BLaER1 treated with 17β-estradiol and CSF1 and Interleukin-3, amounts not matched to agents 10 nM and 100 nM (cell line): ENCODE results near the gene OPN3.

Experiments used
- H3K27ac ChIP-seq, 11 experiments: shearing (Covaris generic); formaldehyde crosslinking; 2 replicates each; pipeline ENCODE4 v1.8.1; 2022
- H3K27me3 ChIP-seq, 11 experiments: shearing (Covaris generic); formaldehyde crosslinking; 2 replicates each; pipeline ENCODE4 v1.8.1; 2022
- H3K36me3 ChIP-seq, 11 experiments: shearing (Covaris generic); formaldehyde crosslinking; 2 replicates each; pipeline ENCODE4 v1.8.1; 2022
- H3K4me1 ChIP-seq, 10 experiments: shearing (Covaris generic); formaldehyde crosslinking; 2 replicates each; pipeline ENCODE4 v1.8.1; 2022
- H3K4me2 ChIP-seq, 11 experiments: shearing (Covaris generic); formaldehyde crosslinking; 2 replicates each; pipeline ENCODE4 v1.8.1; 2022
- H3K4me3 ChIP-seq, 10 experiments: shearing (Covaris generic); formaldehyde crosslinking; 2 replicates each; pipeline ENCODE4 v1.8.1; 2022
- H3K9ac ChIP-seq, 11 experiments: shearing (Covaris generic); formaldehyde crosslinking; 2 replicates each; pipeline ENCODE4 v1.8.1; 2022
- H3K9me3 ChIP-seq, 11 experiments: shearing (Covaris generic); formaldehyde crosslinking; replicated peaks in 1 of 11; 2 replicates each; pipeline ENCODE4 v1.8.1; 2022
- H4K20me1 ChIP-seq, 11 experiments: shearing (Covaris generic); formaldehyde crosslinking; 2 replicates each; pipeline ENCODE4 v1.8.1; 2022
- Cebpa-rat ChIP-seq, 11 experiments: shearing (Covaris generic); IDR thresholded peaks; 2 replicates each; pipeline ENCODE4 v1.8.1; 2022

OPN3 gene

GRCh38 chr1:241610056-241610815 is 29.9 kb downstream of the OPN3 start:
- Histone ChIP-seq H3K27ac (no peak overlapping the region), H3K36me3 (peaks cover 0 to 19% (median 0%) of the 10 kb centered on the region in 11 experiments; a peak in 8 of 22 replicates), H3K9me3 (no peaks in the 10 kb centered on the region), H3K4me3 (no peak overlapping the region), H4K20me1 (peaks cover 0 to 11% (median 0%) of the 10 kb centered on the region in 11 experiments; a peak in 1 of 22 replicates), H3K27me3 (no peaks in the 10 kb centered on the region), H3K4me1 (peaks cover 0 to 44% (median 24%) of the 10 kb centered on the region in 10 experiments; a peak in 17 of 20 replicates), H3K9ac (no peak overlapping the region), H3K4me2 (no peak overlapping the region)
- no peak for TF ChIP-seq Cebpa-rat (IDR thresholded peaks at IDR 0.05)

DNA sequence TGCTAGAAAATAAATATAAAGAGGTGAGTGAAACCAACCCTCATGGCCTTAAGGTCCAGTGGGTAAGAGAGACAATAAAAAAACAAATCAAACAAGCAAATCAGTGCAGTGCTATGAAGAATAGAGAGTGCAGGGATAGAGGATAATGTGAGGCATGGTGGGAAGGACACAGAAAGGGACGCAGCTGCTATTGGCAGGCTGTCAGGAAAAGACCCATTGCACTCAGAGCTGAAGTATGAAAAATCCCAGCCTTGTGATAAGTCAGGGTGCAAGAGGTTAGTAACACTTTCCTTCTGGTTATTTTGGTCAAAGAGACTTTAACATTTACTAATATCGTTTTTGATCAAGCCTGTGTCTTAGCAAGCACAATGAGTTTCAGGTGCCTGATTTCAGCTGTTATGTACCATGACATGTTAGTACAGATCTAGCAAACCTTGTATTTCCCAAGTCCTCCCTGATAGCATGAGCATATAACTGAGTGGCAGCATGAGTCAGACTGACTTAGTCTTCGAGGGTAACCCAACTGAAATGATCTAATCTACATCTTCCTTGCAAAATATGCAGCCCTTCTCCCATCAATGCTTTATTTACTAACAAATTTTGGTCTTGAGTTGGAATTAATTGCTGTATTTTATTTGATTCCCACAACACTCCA is 31.7 kb downstream of the OPN3 start:
- H3K9me3 ChIP-seq, result no peaks in the 10 kb centered on the region
- H3K4me1 ChIP-seq, result peaks cover 0 to 54% (median 27%) of the 10 kb centered on the region in 10 experiments; a peak in 17 of 20 replicates
- no peak for TF ChIP-seq Cebpa-rat (IDR thresholded peaks at IDR 0.05)

DNA sequence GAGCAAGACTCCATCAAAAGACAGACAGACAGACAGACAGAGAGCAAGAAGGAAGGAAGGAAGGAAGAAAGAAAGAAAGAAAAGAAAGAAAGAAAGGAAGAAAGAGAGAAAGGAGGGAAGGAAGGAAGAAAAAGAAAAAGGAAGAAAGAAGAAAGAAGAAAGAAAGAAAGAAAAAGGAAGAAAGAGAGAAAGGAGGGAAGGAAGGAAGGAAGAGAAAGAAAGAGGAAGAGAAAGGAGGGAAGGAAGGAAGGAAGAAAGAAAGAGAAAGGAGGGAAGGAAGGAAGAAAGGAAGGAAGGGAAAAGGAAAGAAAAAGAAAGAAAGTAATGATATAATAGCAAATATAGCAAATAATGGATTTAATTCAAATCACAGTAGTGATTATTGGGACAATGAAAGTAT is 32.7 kb downstream of the OPN3 start:
- Histone ChIP-seq H3K27ac (no peak overlapping the region), H3K27me3 (no peaks in the 10 kb centered on the region), H3K9ac (no peak overlapping the region), H3K4me3 (no peak overlapping the region), H3K36me3 (peaks cover 0 to 46% (median 24%) of the 10 kb centered on the region in 11 experiments; a peak in 17 of 22 replicates), H3K9me3 (no peaks in the 10 kb centered on the region), H4K20me1 (peaks cover 0 to 11% (median 0%) of the 10 kb centered on the region in 11 experiments; a peak in 1 of 22 replicates), H3K4me2 (no peak overlapping the region), H3K4me1 (peaks cover 0 to 60% (median 22%) of the 10 kb centered on the region in 10 experiments; a peak in 17 of 20 replicates)
- TF ChIP-seq Cebpa-rat (IDR thresholded peaks at IDR 0.05), result no peak

More for the DNA sequence above, 31.7 kb downstream of the OPN3 start:
- Histone ChIP-seq H3K9ac (no peak overlapping the region), H3K27ac (no peak overlapping the region; a peak in 1 of 22 replicates), H3K36me3 (peaks cover 0 to 36% (median 14%) of the 10 kb centered on the region in 11 experiments; a peak in 16 of 22 replicates), H3K4me2 (no peak overlapping the region), H4K20me1 (peaks cover 0 to 11% (median 0%) of the 10 kb centered on the region in 11 experiments; a peak in 1 of 22 replicates), H3K27me3 (no peaks in the 10 kb centered on the region), H3K4me3 (no peak overlapping the region)

DNA sequence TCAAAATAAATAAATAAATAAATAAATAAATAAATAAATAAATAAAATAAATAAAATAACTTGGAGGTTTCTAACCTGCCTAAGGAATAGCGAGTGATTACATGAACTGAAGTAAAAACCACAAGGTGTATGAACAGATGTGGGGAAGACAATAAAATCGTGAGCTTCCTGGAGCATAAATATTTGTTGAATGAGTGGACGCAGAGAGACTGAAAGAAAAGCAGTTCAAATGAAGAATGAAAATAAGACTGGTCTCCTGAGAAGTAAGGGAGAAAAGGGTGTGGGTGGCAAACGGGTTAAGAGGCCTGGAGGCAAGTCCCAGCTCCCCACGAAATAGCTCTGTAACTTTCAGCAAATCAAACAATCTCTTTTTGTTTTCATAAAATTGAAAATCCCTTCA is 33.6 kb downstream of the OPN3 start:
- Histone ChIP-seq H3K36me3 (peaks cover 0 to 55% (median 34%) of the 10 kb centered on the region in 11 experiments; a peak in 18 of 22 replicates), H3K9me3 (no peaks in the 10 kb centered on the region; a peak in 1 of 22 replicates), H3K9ac (no peak overlapping the region), H3K27ac (no peak overlapping the region), H3K4me1 (peaks cover 0 to 56% (median 12%) of the 10 kb centered on the region in 10 experiments; a peak in 15 of 20 replicates), H3K4me2 (no peak overlapping the region), H4K20me1 (peaks cover 0 to 11% (median 0%) of the 10 kb centered on the region in 11 experiments; a peak in 1 of 22 replicates), H3K4me3 (no peak overlapping the region), H3K27me3 (no peaks in the 10 kb centered on the region)
- TF ChIP-seq Cebpa-rat (IDR thresholded peaks at IDR 0.05), result no peak

DNA sequence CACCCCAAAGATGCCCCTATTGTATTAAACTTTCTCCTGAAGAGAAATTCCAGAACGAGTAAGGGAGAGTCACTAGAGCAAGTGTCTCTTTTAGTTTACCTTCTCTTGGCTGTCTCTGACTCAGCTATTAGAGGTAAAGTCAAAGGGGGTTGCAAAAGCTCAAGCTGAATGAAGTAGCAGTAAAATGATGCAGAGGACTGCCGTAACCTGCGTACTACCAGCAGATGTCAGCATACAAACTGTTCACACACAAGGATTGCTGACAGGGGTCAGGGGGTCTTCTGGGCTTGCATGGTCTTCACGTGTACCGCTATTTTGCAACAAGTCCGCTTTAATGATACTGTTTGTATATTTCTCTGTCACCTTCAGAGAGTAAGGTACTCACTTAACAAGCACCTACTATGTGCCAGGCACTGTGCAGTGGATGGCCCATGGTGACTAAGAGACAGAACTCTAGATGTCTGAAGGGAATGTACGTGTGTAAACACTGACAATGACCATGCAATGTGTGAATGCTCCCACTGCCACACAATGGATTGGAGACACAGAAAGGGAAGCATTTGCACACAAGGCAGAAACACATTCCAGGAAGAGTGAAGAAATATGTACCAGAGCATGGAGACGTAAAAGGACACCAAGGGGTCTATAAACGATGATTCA is 34.9 kb downstream of the OPN3 start:
- no peak overlapping the region for H3K9ac ChIP-seq
- TF ChIP-seq Cebpa-rat (IDR thresholded peaks at IDR 0.05), result no peak
- H3K4me2 ChIP-seq, result peak overlapping the region in 1 of 11 experiments; percentile 40; a peak in 2 of 22 replicates
- H4K20me1 ChIP-seq, result peaks cover 0 to 11% (median 0%) of the 10 kb centered on the region in 11 experiments; a peak in 1 of 22 replicates
- peaks cover 0 to 68% (median 44%) of the 10 kb centered on the region in 11 experiments; a peak in 18 of 22 replicates for H3K36me3 ChIP-seq
- no peak overlapping the region for H3K27ac ChIP-seq
- H3K4me3 ChIP-seq, result no peak overlapping the region
- H3K4me1 ChIP-seq, result peaks cover 0 to 59% (median 12%) of the 10 kb centered on the region in 10 experiments; a peak in 14 of 20 replicates
- H3K27me3 ChIP-seq, result no peaks in the 10 kb centered on the region
- H3K9me3 ChIP-seq, result no peaks in the 10 kb centered on the region; a peak in 1 of 22 replicates

DNA sequence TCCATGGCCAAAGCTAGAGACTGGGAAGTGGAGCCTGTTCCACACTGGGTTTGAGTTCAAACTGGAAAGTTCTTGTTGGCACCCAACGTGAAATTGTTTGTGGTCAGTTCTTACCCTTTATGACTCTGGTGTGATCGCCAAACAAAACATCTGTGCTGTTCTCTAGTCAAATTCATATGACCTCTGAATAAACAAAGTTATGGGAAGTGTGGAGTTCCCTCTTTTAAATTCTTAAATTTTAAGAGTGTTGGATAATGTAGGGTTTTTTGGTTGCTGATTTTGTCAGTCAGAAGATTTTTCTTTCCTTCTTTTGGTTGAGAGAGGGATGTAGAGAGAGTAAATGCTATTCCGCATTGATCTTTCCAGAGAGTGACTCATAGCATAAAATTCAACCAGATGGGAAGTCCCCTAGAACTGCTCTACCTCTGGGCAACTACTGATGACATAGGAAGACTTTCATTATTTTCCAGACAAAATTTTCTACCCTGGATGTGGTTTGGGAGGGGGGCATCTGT is 36.4 kb downstream of the OPN3 start:
- peak overlapping the region in 2 of 11 experiments; percentile 74 to 77; a peak in 4 of 22 replicates for H3K4me2 ChIP-seq

DNA sequence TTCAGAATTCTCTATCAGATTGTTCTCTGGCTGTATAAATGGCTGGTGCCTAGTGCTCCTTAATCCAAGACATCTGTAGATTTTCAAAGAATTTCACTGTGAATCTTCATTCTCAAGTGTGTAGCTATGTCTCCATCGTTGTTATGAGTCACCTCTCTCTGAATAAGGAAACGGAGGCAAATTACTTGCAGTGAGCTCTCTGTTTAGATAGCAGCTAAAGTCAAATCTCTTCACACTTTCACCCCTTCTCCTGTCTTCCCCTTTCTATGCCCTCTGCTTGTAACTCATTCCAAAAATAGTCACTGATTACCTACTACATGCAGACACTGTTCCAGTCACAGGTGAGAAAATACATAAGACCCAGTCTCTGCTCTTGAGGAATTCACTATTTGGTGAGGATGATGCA is 39.7 kb downstream of the OPN3 start:
- H3K4me2 ChIP-seq, result peak overlapping the region in 3 of 11 experiments; percentile 1 to 34 (median 10); a peak in 2 of 22 replicates
- H3K27me3 ChIP-seq, result no peaks in the 10 kb centered on the region
- no peaks in the 10 kb centered on the region for H4K20me1 ChIP-seq
- H3K36me3 ChIP-seq, result peaks cover 0 to 73% (median 54%) of the 10 kb centered on the region in 11 experiments; a peak in 19 of 22 replicates
- no peak overlapping the region for H3K9ac ChIP-seq
- peaks cover 24 to 60% (median 33%) of the 10 kb centered on the region in 10 experiments for H3K4me1 ChIP-seq
- no peaks in the 10 kb centered on the region; a peak in 1 of 22 replicates for H3K9me3 ChIP-seq
- H3K4me3 ChIP-seq, result no peak overlapping the region
- TF ChIP-seq Cebpa-rat (IDR thresholded peaks at IDR 0.05), result no peak
- H3K27ac ChIP-seq, result peak overlapping the region in 1 of 11 experiments; percentile 8; a peak in 1 of 22 replicates

More for the DNA sequence above, 36.4 kb downstream of the OPN3 start:
- Histone ChIP-seq H3K9me3 (no peaks in the 10 kb centered on the region; a peak in 1 of 22 replicates), H3K27me3 (no peaks in the 10 kb centered on the region), H3K4me1 (peaks cover 0 to 58% (median 12%) of the 10 kb centered on the region in 10 experiments; a peak in 14 of 20 replicates), H3K9ac (peak overlapping the region in 1 of 11 experiments; percentile 1; a peak in 1 of 22 replicates), H3K36me3 (peaks cover 0 to 67% (median 43%) of the 10 kb centered on the region in 11 experiments; a peak in 18 of 22 replicates), H3K4me3 (no peak overlapping the region), H4K20me1 (0 out of 22 replicates have a peak, but pooled peaks cover 0 to 4% (median 0%) of the 10 kb centered on the region in 11 experiments), H3K27ac (peak overlapping the region in 2 of 11 experiments; percentile 44 to 56; a peak in 3 of 22 replicates)
- no peak for TF ChIP-seq Cebpa-rat (IDR thresholded peaks at IDR 0.05)

DNA sequence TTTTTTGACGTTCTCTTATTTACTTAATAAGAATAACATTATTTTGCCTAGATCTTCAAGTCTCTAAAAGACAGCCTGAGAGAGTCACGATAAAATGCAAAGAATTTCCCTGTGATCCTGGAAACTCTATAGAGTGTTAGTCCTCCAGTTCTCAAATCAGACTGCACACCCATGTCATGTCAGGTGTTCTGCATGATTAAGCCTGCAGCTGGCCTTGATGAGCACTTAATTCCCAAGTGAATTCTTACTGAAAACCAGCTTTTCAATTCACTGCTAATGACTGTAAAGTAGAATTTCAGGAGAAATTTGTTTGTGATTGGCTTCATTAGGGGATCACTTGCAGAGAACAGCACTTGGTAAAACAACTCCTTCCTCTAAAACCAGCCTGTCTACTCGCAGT is 41.9 kb downstream of the OPN3 start:
- Histone ChIP-seq H3K4me2 (peak overlapping the region in 10 of 11 experiments; percentile 20 to 74 (median 58); a peak in 17 of 22 replicates), H4K20me1 (no peaks in the 10 kb centered on the region), H3K27ac (peak overlapping the region in 3 of 11 experiments; percentile 18 to 33 (median 27); a peak in 3 of 22 replicates), H3K4me3 (no peak overlapping the region), H3K9ac (0 out of 22 replicates have a peak overlapping the region, but pooled peaks of 1 of the 11 experiments have one; percentile 30), H3K36me3 (peaks cover 21 to 73% (median 58%) of the 10 kb centered on the region in 11 experiments), H3K27me3 (no peaks in the 10 kb centered on the region), H3K9me3 (no peaks in the 10 kb centered on the region; a peak in 1 of 22 replicates), H3K4me1 (peaks cover 24 to 46% (median 31%) of the 10 kb centered on the region in 10 experiments)
- no peak for TF ChIP-seq Cebpa-rat (IDR thresholded peaks at IDR 0.05)
